SK-N-SH (cell line): ENCODE results near the gene TWSG1. TPM values are rescaled to one million over a fixed set of nuclear protein-coding genes. Genes with fewer than 3 reads are reported as not detected.

Source experiments
- CTCF ChIA-PET: fragments of 300-600, 350-600 bp; formaldehyde crosslinking; extraction: SDS; loops from one replicate; lab custom pipeline; 2021; lab: Yijun Ruan, JAX
- POLR2A ChIA-PET: fragments of 350-600 bp; sonication (Branson Sonifier 250); formaldehyde crosslinking; extraction: SDS; loops from one replicate; lab custom pipeline; 2020; ENCODE audit warnings: antibody characterized with exemption, inconsistent platforms; lab: Yijun Ruan, JAX
- DNase-seq: peaks from one replicate; pipeline ENCODE4 v3.0.0; 2012
- H2AFZ ChIP-seq: fragments of 200-600 bp; sonication (generic); 2 replicates; pipeline ENCODE4 v1.8.1; 2016; ENCODE audit warnings: antibody characterized with exemption, mild to moderate bottlenecking, low read depth
- H3F3A ChIP-seq: fragments of 200-600 bp; sonication (generic); replicated peaks from 2 replicates; pipeline ENCODE3; 2016; ENCODE audit warnings: antibody characterized with exemption, mild to moderate bottlenecking; ENCODE audit not compliant: insufficient read depth
- H3K27ac ChIP-seq, 2 experiments: fragments of 200-500 bp in 1 of 2; fragments of 200-600 bp in 1 of 2; sonication (Bioruptor generic) in 1 of 2; sonication (generic), shearing (Covaris generic) in 1 of 2; 2 replicates each; pipeline versions ENCODE4 v1.5.1 to v1.6.1; 2014 to 2016; ENCODE audit warnings: low read depth in 2 of 2, inconsistent platforms in 1 of 2, low read length in 1 of 2, mild to moderate bottlenecking in 1 of 2, mixed read lengths in 1 of 2
- H3K27me3 ChIP-seq: fragments of 200-600 bp; sonication (generic), shearing (Covaris generic); 2 replicates; pipeline ENCODE4 v1.6.1; 2016; ENCODE audit warnings: mixed run types; ENCODE audit not compliant: insufficient read depth
- H3K36me3 ChIP-seq, 2 experiments: fragments of 200-500 bp in 1 of 2; fragments of 200-600 bp in 1 of 2; sonication (Bioruptor generic) in 1 of 2; sonication (generic) in 1 of 2; replicated peaks in 1 of 2; 2 replicates each; pipeline versions ENCODE3 to v1.5.1; 2014 to 2016; ENCODE audit warnings: low read length in 1 of 2, mild to moderate bottlenecking in 1 of 2; ENCODE audit not compliant: insufficient read depth in 2 of 2, control insufficient read depth in 1 of 2
- H3K4me1 ChIP-seq, 2 experiments: fragments of 200-500 bp in 1 of 2; fragments of 200-600 bp in 1 of 2; sonication (Bioruptor generic) in 1 of 2; sonication (generic), shearing (Covaris generic) in 1 of 2; 2 replicates each; pipeline versions ENCODE4 v1.5.1 to v1.6.1; 2014 to 2016; ENCODE audit warnings: low read depth in 1 of 2, low read length in 1 of 2, mixed run types in 1 of 2; ENCODE audit not compliant: insufficient read depth in 2 of 2, control insufficient read depth in 1 of 2
- H3K4me2 ChIP-seq: fragments of 200-600 bp; sonication (generic), shearing (Covaris generic); 2 replicates; pipeline ENCODE4 v1.6.1; 2017; ENCODE audit warnings: mixed run types
- H3K4me3 ChIP-seq, 2 experiments: fragments of 200-500 bp in 1 of 2; fragments of 200-600 bp in 1 of 2; sonication (Bioruptor generic) in 1 of 2; sonication (generic), shearing (Covaris generic) in 1 of 2; 2 replicates each; pipeline versions ENCODE4 v1.5.1 to v1.8.1; 2014 to 2016; ENCODE audit warnings: low read depth in 2 of 2, inconsistent platforms in 1 of 2, low read length in 1 of 2, mild to moderate bottlenecking in 1 of 2, mixed read lengths in 1 of 2, moderate library complexity in 1 of 2
- H3K79me2 ChIP-seq: fragments of 200-600 bp; sonication (generic); 2 replicates; pipeline ENCODE4 v1.8.1; 2017; ENCODE audit warnings: mild to moderate bottlenecking; ENCODE audit not compliant: insufficient read depth
- H3K9ac ChIP-seq: fragments of 200-600 bp; sonication (generic); 2 replicates; pipeline ENCODE4 v1.6.1; 2017; ENCODE audit warnings: mixed run types
- H3K9me2 ChIP-seq: fragments of 200-600 bp; sonication (generic); 2 replicates; pipeline ENCODE4 v1.6.1; 2017; ENCODE audit warnings: mixed run types
- H3K9me3 ChIP-seq: fragments of 200-600 bp; sonication (generic); 2 replicates; pipeline ENCODE4 v1.6.1; 2017; ENCODE audit warnings: mixed run types, mild to moderate bottlenecking, moderate library complexity
- H4K20me1 ChIP-seq: fragments of 200-600 bp; sonication (generic); 2 replicates; pipeline ENCODE4 v1.6.1; 2017; ENCODE audit warnings: mild to moderate bottlenecking, mixed run types; ENCODE audit not compliant: insufficient read depth
- CHD2 ChIP-seq: fragments of 150-350 bp; IDR thresholded peaks from 2 replicates; pipeline ENCODE4 v1.6.1; 2018; ENCODE audit warnings: low read length; ENCODE audit not compliant: partially characterized antibody
- ELF1 ChIP-seq: IDR thresholded peaks from 2 replicates; pipeline ENCODE4 v1.4.0; 2012
- EP300 ChIP-seq, 2 experiments: IDR thresholded peaks; 2 replicates each; pipeline versions ENCODE4 v1.4.0 to v1.6.1; 2012; ENCODE audit warnings: borderline replicate concordance in 1 of 2, low read depth in 1 of 2, low read length in 1 of 2
- EZH2phosphoT487 ChIP-seq: fragments of 200-600 bp; sonication (generic); IDR thresholded peaks from 2 replicates; pipeline ENCODE4 v1.6.1; 2017; ENCODE audit warnings: low read depth, mixed run types, mild to moderate bottlenecking, antibody characterized with exemption, moderate library complexity, borderline replicate concordance
- FOSL2 ChIP-seq: IDR thresholded peaks from 2 replicates; pipeline ENCODE4 v1.4.0; 2012; ENCODE audit warnings: low read depth, mild to moderate bottlenecking, moderate library complexity, borderline replicate concordance
- FOXJ3 ChIP-seq: sonication (generic); formaldehyde crosslinking; IDR thresholded peaks from 2 replicates; pipeline ENCODE4 v1.5.1; 2020; ENCODE audit warnings: mild to moderate bottlenecking, missing genetic modification reagents
- GABPA ChIP-seq: IDR thresholded peaks from 2 replicates; pipeline ENCODE4 v1.4.0; 2012; ENCODE audit warnings: low read depth, mild to moderate bottlenecking
- GATA2 ChIP-seq: sonication (generic); formaldehyde crosslinking; IDR thresholded peaks from 2 replicates; pipeline ENCODE4 v1.5.0; 2020; ENCODE audit warnings: mild to moderate bottlenecking, missing genetic modification reagents
- IRF3 ChIP-seq: fragments of 150-350 bp; IDR thresholded peaks from 2 replicates; pipeline ENCODE4 v1.6.1; 2016; ENCODE audit warnings: mild to moderate bottlenecking, low read depth, low read length
- MEF2A ChIP-seq: IDR thresholded peaks from 2 replicates; pipeline ENCODE4 v1.4.0; 2012; ENCODE audit warnings: low read depth, borderline replicate concordance
- MXI1 ChIP-seq: IDR thresholded peaks from 2 replicates; pipeline ENCODE4 v1.6.1; 2012; ENCODE audit warnings: mild to moderate bottlenecking, low read depth, low read length, improper control_type of control experiment
- NFIC ChIP-seq: IDR thresholded peaks from 2 replicates; pipeline ENCODE4 v1.4.0; 2012; ENCODE audit warnings: borderline replicate concordance
- POLR2AphosphoS5 ChIP-seq: IDR thresholded peaks from 2 replicates; pipeline ENCODE4 v1.6.1; 2012; ENCODE audit warnings: low read depth, low read length
- SIN3A ChIP-seq: IDR thresholded peaks from 2 replicates; pipeline ENCODE4 v1.6.1; 2012; ENCODE audit warnings: low read depth, mild to moderate bottlenecking, low read length, moderate library complexity, borderline replicate concordance
- TAF1 ChIP-seq: IDR thresholded peaks from 2 replicates; pipeline ENCODE4 v1.6.1; 2012; ENCODE audit warnings: low read depth, mild to moderate bottlenecking, low read length, moderate library complexity, borderline replicate concordance
- TCF12 ChIP-seq: IDR thresholded peaks from 2 replicates; pipeline ENCODE4 v1.4.0; 2012
- TEAD4 ChIP-seq: IDR thresholded peaks from 2 replicates; pipeline ENCODE4 v1.4.0; 2012; ENCODE audit warnings: mild to moderate bottlenecking, borderline replicate concordance; ENCODE audit not compliant: insufficient read depth
- USF1 ChIP-seq: IDR thresholded peaks from 2 replicates; pipeline ENCODE4 v1.4.0; 2012; ENCODE audit warnings: low read depth, borderline replicate concordance
- USF2 ChIP-seq: fragments of 150-350 bp; IDR thresholded peaks from 2 replicates; pipeline ENCODE4 v1.6.1; 2017; ENCODE audit warnings: antibody characterized with exemption, low read length, low read depth, borderline replicate concordance
- ZBTB33 ChIP-seq: IDR thresholded peaks from 2 replicates; pipeline ENCODE4 v1.4.0; 2012; ENCODE audit warnings: low read depth, borderline replicate concordance
- WGBS: methylation state at CpG from one replicate; pipeline ENCODE4 v1.1.6; 2017; ENCODE audit warnings: low lambda C conversion rate; 5-methylcytosine and 5-hydroxymethylcytosine counted together
- polyA plus RNA-seq, 3 experiments: library from polyadenylated mRNA; depleted of rRNA; stranded (reverse); fragments of >200 nt; gene quantifications; 2 replicates each; pipeline ENCODE4 v1.2.3, GENCODE V29; 2012

Gene TWSG1
- polyA plus RNA-seq, 1 of the 3 experiments (the other 2 are of a cell fraction): 44.0 TPM

GRCh38 chr18:9353596-9353995, 19.0 kb downstream of the TWSG1 start:
- H3K79me2 ChIP-seq: peaks cover 53% of the 10 kb centered on the region; the same call in 1 of the 2 replicates
- no peak overlapping the region for H3K4me3 ChIP-seq
- TF ChIP-seq TEAD4 (no peak), CHD2 (no peak), TCF12 (no peak), IRF3 (no peak), POLR2AphosphoS5 (no peak)
- ChIA-PET POLR2A (no interaction called here), CTCF (no interaction called here)
- DNase-seq: no peak
- no peak overlapping the region for H3K9ac ChIP-seq
- no peak overlapping the region for H2AFZ ChIP-seq
- no peaks in the 10 kb centered on the region for H3K9me2 ChIP-seq
- no peaks in the 10 kb centered on the region for H3K9me3 ChIP-seq
- peaks cover 5% of the 10 kb centered on the region for H3F3A ChIP-seq
- H3K36me3 ChIP-seq: peaks cover 0 to 6% of the 10 kb centered on the region in 2 experiments
- no peaks in the 10 kb centered on the region for H4K20me1 ChIP-seq
- H3K4me1 ChIP-seq: peaks cover 0 to 5% of the 10 kb centered on the region in 2 experiments; a peak in 1 of 4 replicates
- no peak overlapping the region for H3K4me2 ChIP-seq
- 97% methylated on average over 2 of the region's 2 CpGs for WGBS
- H3K27ac ChIP-seq: no peak overlapping the region
- H3K27me3 ChIP-seq: no peaks in the 10 kb centered on the region

GRCh38 chr18:9354256-9354655, 19.7 kb downstream of the TWSG1 start:
- Histone ChIP-seq H3K4me1 (no peaks in the 10 kb centered on the region), H3K9ac (no peak overlapping the region), H3K9me3 (no peaks in the 10 kb centered on the region), H3K9me2 (no peaks in the 10 kb centered on the region), H2AFZ (no peak overlapping the region), H3K4me2 (no peak overlapping the region), H3K27me3 (no peaks in the 10 kb centered on the region), H3K27ac (no peak overlapping the region), H3F3A (no peaks in the 10 kb centered on the region), H3K79me2 (peaks cover 49% of the 10 kb centered on the region; the same call in 1 of the 2 replicates), H4K20me1 (no peaks in the 10 kb centered on the region), H3K4me3 (no peak overlapping the region), H3K36me3 (peaks cover 0 to 9% of the 10 kb centered on the region in 2 experiments)
- CTCF ChIA-PET: no interaction called here
- POLR2A ChIA-PET: no interaction called here
- 100% methylated on average over 1 of the region's 1 CpG for WGBS
- TF ChIP-seq TAF1: no peak
- no peak for TF ChIP-seq IRF3
- TF ChIP-seq POLR2AphosphoS5: no peak
- TF ChIP-seq ELF1: no peak
- TF ChIP-seq GATA2 (CRISPR knock-in tag): no peak
- no peak for TF ChIP-seq FOXJ3 (CRISPR knock-in tag)
- TF ChIP-seq USF2: no peak
- no peak for TF ChIP-seq USF1
- no peak for TF ChIP-seq EZH2phosphoT487
- no peak for TF ChIP-seq ZBTB33
- no peak for TF ChIP-seq SIN3A
- TF ChIP-seq FOSL2: no peak
- no peak for TF ChIP-seq GABPA
- TF ChIP-seq MEF2A: no peak
- TF ChIP-seq MXI1: no peak
- TF ChIP-seq TEAD4: no peak
- TF ChIP-seq NFIC: no peak
- no peak for TF ChIP-seq EP300 (IDR thresholded peaks at IDR 0.05; ENCODE audit: borderline replicate concordance in 1 of 2, low read depth in 1 of 2, low read length in 1 of 2)
- TF ChIP-seq CHD2: no peak
- no peak for DNase-seq
